ENCODE results near the gene PRKACG.
"Not testable (repeated sequence)": the region's sequence is repeated elsewhere in the genome, so short reads cannot be mapped to it uniquely, and the experiment has no call there.

Gene PRKACG

DNA sequence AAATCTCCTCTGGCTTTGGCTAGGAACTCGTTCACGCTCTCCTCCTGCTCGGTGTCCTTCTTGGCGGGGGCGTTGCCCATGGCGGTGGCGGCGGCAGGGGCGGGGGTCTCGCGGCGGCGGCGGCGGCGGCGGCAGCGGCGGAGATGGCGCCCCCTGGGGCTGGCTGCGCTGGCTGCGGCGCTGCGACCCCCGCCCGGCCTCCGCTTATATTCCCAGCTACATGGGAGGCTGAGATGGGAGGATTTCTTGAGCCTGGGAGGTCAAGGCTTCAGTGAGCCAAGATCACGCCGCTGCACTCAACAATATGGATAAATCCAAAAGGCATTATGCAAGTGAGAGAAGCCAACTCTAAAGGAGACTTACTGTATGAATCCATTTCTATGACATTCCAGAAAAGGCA lies at the start of gene PRKACG:
Gene PRKACG (minus strand): TSS at position 101 of the 400 bp plus-strand sequence. CDS start 21 bp downstream, at position 80.
- DNase-seq (ENCODE audit: low read depth) = no peak

DNA sequence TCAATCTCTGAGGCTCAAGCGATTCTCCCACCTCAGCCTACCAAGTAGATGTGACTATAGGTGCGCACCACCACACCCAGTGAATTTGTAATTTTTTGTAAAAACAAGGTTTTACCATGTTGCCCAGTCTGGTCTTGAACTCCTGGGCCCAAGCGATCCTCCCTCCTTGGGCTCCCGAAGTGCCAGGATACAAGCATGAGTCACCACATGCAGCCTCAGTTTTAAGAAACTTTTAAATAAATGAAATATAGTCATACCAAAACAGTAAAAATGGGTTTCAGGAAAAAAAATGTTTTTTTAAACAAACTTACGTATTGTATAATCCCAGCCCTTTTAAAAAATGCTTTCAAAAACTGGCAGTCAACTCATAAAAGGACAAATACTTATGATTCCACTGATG lies 48.3 kb upstream of the PRKACG start:
- no peak for DNase-seq (ENCODE audit: low read depth)

GRCh38 chr9:69060766-69061165 lies 46.9 kb upstream of the PRKACG start:
- no peak for DNase-seq (ENCODE audit: low read depth)

GRCh38 chr9:69058101-69058500 lies 44.2 kb upstream of the PRKACG start:
- DNase-seq (ENCODE audit: low read depth) = no peak

DNA sequence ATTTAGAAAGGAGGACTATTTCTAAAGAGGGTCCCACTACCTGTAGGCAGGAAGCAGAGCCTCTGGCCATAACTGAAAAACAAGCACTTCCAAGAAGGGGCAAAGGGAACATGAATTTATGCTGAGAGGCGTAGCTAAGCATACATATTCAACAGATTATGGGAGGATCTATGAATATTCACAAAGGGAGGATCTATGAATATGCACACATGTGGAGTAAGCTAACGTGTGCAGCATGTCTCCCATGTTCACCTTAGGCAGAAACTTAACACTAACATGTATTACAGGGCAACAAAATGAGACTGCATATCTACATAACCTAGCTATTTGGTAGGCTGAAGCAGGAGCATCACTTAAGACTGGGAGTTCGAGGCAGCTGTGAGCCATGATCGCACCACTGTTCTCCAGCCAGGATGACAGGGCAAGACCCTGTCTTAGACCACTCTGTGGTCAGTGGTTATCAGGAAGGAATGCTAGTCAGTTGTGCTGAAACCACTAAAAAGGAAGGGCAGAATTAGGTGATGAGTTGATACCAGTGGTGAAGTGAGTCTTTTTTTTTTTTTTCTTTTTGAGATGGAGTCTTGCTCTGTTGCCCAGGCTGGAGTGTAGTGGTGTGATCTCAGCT lies 42.4 kb upstream of the PRKACG start:
- DNase-seq (ENCODE audit: low read depth) = no peak

GRCh38 chr9:69054989-69055388 lies 41.1 kb upstream of the PRKACG start:
- no peak for DNase-seq (ENCODE audit: low read depth)

DNA sequence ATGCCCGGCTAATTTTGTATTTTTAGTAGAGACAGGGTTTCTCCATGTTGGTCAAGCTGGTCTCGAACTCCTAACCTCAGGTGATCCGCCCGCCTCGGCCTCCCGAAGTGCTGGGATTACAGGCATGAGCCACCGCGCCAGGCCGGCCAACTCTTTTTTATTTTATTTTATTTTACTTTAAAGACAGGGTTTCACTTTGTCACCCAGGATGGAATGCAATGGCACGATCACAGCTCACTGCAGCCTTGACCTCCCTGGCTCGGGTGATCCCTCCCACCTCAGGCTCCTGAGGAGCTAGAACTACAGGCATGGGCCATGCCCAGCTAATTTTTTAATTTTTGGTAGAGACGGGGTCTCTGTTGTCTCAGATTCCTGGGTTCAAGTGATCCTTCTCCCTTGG lies 37.0 kb upstream of the PRKACG start:
- DNase-seq (ENCODE audit: low read depth) = not testable (repeated sequence)

- DNase-seq (ENCODE audit: low read depth) = no peak
These were observed 35.2 kb upstream of the PRKACG start for GRCh38 chr9:69049094-69049493.

- no peak for DNase-seq (ENCODE audit: low read depth)
These were observed 33.5 kb upstream of the PRKACG start for GRCh38 chr9:69047371-69047770.

DNA sequence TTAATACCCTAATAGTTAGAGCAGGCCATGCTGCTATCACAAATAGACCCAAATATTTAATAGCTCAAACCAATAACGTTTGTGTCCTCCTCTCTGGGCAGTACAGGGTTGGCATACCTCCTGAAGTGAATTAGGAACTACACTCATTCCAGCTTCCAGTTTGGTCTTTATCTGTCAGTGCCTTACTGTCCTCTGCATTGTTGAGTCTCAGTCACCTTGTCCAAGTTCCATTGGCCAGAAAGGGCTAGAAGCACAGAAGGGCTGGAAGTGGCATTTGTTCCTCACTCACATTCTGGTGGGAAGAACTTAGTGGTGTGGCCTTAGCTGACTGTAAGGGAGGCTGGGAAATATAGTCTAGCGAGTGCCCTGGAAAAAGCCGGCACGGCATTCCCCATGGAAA lies 32.8 kb upstream of the PRKACG start:
- DNase-seq (ENCODE audit: low read depth) = no peak

GRCh38 chr9:69045821-69046220 lies 31.9 kb upstream of the PRKACG start:
- DNase-seq (ENCODE audit: low read depth) = no peak

DNA sequence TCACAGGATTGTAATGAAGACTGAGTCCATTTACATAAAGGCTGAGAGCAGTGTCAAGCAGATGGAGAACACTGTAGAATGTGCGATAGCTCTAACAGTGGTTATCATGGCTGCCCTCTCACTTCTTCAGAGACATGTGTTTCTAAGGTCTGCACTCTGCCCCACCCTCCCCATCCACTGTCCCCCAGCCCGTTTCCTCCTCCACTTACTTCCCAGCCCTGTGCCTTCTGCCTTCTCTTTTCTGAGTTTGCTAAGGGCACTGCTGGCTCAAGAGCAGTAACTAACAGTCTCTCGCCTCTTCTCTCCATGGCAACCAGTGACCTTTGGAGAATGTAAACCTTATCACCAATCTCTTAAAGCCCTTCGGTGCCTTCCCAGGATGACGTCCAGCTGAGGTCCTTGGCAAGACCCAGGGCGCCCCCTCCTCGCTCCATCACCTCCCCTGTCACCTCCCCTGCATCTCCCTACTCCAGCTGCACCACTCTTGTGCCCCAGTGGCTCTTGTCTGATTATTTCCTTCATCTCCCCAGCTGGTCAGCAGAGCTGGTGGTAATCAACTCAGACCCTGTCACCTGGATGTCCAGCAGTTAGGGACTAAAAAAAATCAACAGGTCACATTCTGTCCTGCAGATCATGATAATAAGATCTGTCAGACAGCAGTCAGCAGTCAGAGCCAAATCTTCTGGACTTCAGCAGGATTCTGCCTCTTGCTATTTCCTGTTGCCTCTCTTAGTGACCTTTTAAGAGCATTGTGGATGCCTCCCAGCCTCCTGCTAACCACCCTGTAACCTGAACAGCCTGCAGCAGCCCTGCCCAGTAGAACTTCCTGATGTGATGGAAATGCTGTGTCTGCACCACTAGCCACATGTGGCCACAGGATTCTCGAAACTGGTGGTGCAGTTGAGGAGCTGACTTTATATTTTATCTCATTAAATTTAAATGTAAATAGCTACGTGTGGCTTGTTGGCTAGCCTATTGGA lies 30.6 kb upstream of the PRKACG start:
- DNase-seq (ENCODE audit: low read depth) = no peak

DNA sequence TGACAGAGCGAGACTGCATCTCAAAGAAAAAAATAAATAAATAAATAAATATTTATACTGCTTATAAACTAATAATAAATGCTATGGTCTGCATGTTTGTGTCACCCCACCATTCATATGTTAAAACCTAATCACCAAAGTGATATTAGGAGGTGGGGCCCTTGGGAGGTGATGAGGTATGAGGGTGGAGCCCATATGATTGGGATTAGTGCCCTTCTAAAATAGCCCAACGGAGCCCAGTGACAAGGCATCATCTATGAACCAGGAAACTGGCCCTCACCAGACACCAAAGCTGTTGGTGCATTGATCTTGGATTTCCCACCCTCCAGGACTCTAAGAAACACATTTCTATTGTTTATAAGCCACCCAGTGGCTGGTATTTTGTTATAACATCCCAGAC lies 26.7 kb upstream of the PRKACG start:
- DNase-seq (ENCODE audit: low read depth) = no peak

- DNase-seq (ENCODE audit: low read depth) = no peak
These were observed 22.9 kb upstream of the PRKACG start for GRCh38 chr9:69036799-69037198.

- no peak for DNase-seq (ENCODE audit: low read depth)
These were observed 22.4 kb upstream of the PRKACG start for GRCh38 chr9:69036309-69036708.

DNA sequence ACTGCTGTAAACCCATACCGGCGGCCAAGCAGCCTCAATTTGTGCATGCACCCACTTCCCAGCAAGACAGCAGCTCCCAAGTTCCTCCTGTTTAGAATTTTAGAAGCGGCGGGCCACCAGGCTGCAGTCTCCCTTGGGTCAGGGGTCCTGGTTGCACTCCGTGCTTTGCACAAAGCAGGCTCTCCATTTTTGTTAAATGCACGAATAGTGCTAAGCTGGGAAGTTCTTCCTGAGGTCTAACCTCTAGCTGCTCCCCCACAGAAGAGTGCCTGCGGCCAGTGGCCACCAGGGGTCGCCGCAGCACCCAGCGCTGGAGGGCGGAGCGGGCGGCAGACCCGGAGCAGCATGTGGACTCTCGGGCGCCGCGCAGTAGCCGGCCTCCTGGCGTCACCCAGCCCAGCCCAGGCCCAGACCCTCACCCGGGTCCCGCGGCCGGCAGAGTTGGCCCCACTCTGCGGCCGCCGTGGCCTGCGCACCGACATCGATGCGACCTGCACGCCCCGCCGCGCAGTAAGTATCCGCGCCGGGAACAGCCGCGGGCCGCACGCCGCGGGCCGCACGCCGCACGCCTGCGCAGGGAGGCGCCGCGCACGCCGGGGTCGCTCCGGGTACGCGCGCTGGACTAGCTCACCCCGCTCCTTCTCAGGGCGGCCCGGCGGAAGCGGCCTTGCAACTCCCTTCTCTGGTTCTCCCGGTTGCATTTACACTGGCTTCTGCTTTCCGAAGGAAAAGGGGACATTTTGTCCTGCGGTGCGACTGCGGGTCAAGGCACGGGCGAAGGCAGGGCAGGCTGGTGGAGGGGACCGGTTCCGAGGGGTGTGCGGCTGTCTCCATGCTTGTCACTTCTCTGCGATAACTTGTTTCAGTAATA lies 21.8 kb upstream of the PRKACG start, which contains the start of gene FXN:
Gene FXN (plus strand): TSS at position 315 of the 871 bp plus-strand sequence. CDS start 31 bp downstream, at position 346.
- DNase-seq (ENCODE audit: low read depth) = no peak

DNA sequence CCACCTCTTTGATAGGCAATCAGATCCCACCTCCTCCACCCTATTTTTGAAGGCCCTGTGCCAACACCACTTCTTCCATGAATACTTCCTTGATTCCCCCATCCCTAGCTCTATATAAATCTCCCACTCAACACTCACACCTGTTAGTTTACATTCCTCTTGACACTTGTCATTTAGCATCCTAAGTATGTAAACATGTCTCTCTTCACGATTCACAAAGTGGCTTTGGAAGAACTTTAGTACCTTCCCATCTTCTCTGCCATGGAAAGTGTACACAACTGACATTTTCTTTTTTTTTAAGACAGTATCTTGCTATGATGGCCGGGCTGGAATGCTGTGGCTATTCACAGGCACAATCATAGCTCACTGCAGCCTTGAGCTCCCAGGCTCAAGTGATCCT lies 20.2 kb upstream of the PRKACG start:
- DNase-seq (ENCODE audit: low read depth) = no peak

- no peak for DNase-seq (ENCODE audit: low read depth)
These were observed 17.1 kb upstream of the PRKACG start for GRCh38 chr9:69030851-69031645.

DNA sequence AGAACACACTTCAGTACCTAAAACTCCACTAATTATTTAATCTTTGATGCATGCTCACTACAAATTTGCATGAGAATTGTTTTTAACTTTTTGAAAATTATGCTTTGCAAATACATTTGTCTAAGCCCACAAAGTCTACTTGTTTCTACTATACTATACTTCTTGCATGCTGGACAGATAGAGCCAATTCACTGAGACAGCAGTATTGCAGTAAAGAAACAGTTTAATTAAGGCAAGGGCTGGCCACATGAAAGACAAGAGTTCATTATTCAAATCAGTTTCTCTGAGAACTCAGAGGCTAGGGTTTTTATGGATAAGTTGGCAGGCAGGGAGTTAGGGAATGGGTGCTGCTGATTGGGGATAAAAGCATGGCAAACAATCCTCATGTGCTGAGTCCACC lies 15.6 kb upstream of the PRKACG start:
- DNase-seq (ENCODE audit: low read depth) = no peak

- no peak for DNase-seq (ENCODE audit: low read depth)
These were observed 14.8 kb upstream of the PRKACG start for GRCh38 chr9:69028754-69029153.

DNA sequence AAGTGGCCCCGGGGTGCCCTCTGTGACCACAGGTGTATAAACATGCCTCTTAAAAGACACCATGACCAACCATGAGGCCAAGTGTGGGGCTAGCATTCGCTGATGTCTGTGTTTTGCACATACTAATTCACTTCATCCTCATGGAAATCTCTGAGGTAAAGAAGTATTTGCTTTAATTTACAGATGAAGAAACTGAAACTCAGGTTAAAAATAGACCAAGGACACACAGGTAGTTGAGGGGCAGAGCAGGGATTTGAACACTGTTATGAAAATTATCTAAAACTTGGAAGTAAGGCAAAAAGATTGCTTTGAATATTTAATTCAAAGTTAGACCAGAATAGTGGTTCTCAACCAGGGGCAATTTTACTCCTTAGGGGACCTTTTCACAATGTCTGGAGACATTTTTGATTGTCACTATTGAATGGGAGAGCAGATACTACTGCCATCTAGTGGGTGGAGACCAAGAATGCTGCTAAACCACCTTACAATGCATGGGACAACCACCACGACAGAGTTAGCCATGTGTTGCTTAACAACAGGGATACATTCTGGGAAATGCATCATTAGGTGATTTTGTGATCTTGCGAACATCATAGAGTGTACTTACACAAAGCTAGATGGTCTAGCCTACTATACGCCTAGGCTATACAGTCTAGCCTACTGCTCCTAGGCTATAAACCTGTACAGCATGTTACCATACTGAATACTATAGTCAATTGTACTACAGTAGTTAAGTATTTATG lies 13.6 kb upstream of the PRKACG start:
- no peak for DNase-seq (ENCODE audit: low read depth)
